ENCODE measurements around the gene SCN3A.

The SCN3A gene

DNA sequence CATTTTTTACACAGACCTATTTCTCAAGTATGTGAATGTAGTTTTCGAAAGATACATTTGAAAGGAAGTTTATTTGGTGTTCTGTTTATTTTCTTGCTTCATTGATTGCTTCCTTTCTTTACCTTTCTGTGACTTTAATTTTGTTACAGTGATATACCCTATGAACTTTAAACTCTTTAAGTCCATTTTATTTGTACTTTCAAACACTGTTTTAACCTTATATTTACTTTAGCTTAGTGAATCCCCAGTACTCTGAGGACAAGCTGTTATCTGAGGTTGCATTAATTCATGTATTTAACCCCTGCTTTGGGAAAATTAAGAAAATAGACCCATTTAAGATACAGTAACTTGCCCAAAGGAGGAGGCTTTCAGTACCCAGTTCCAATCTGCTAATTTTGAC lies 93.5 kb downstream of the SCN3A start:
- H3K27me3 Mint-ChIP-seq, result no peaks in the 10 kb centered on the region
- H3K27ac Mint-ChIP-seq, result no peak overlapping the region
- H3K4me1 Mint-ChIP-seq, result no peaks in the 10 kb centered on the region
- DNase-seq (no peak), ATAC-seq (no peak)
- no peak overlapping the region for H3K4me3 Mint-ChIP-seq
- H3K9me3 Mint-ChIP-seq, result no peaks in the 10 kb centered on the region
- H3K36me3 Mint-ChIP-seq (ENCODE audit: low read depth), result no peaks in the 10 kb centered on the region

DNA sequence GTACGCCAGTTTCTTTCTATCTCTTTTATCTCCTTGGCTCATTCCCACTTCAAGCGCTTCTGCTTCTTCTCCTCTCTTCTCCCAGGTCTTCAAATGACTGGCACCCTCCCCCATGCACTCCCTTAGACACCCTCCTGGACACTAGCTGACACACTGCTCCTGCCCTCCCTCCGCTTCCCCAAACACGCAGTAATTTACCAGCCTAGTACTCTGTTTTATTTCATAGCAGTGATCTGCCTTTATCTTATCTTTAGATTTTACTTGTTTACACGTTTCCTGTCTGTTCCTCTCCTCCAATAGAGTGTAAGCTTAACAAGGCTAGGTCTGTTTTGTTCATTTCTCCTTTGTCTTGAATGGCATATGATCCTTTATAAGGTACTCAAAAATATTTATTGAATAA lies 93.9 kb downstream of the SCN3A start:
- no peak for DNase-seq

DNA sequence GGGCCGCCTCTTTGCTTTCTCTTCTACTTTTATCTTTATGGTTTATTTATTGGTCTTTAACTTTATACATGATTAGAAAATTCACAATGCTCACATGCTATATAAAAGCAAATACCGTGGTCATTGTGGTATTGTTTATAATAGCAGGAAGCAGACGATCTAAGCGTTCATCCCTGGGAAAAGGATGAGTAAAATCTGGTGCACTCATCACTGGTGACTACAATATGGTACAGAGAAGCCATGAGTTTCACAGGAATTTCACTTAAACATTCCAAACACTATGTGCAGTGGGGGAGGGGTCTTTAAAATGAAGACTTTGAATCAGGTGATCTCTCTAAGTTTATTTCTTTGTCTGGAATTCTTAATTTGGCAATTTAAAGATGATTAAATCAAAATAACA lies 97.9 kb downstream of the SCN3A start:
- Mint-ChIP-seq H3K27me3 (no peaks in the 10 kb centered on the region), H3K4me3 (no peak overlapping the region), H3K9me3 (no peaks in the 10 kb centered on the region), H3K27ac (no peak overlapping the region), H3K36me3 (ENCODE audit: low read depth) (no peaks in the 10 kb centered on the region), H3K4me1 (no peaks in the 10 kb centered on the region)
- DNase-seq, result no peak
- no peak for ATAC-seq

More for the DNA sequence above, 93.9 kb downstream of the SCN3A start:
- no peaks in the 10 kb centered on the region for H3K9me3 Mint-ChIP-seq
- H3K36me3 Mint-ChIP-seq (ENCODE audit: low read depth), result no peaks in the 10 kb centered on the region
- no peaks in the 10 kb centered on the region for H3K4me1 Mint-ChIP-seq
- no peak overlapping the region for H3K4me3 Mint-ChIP-seq
- H3K27me3 Mint-ChIP-seq, result no peaks in the 10 kb centered on the region
- no peak for ATAC-seq
- H3K27ac Mint-ChIP-seq, result no peak overlapping the region

DNA sequence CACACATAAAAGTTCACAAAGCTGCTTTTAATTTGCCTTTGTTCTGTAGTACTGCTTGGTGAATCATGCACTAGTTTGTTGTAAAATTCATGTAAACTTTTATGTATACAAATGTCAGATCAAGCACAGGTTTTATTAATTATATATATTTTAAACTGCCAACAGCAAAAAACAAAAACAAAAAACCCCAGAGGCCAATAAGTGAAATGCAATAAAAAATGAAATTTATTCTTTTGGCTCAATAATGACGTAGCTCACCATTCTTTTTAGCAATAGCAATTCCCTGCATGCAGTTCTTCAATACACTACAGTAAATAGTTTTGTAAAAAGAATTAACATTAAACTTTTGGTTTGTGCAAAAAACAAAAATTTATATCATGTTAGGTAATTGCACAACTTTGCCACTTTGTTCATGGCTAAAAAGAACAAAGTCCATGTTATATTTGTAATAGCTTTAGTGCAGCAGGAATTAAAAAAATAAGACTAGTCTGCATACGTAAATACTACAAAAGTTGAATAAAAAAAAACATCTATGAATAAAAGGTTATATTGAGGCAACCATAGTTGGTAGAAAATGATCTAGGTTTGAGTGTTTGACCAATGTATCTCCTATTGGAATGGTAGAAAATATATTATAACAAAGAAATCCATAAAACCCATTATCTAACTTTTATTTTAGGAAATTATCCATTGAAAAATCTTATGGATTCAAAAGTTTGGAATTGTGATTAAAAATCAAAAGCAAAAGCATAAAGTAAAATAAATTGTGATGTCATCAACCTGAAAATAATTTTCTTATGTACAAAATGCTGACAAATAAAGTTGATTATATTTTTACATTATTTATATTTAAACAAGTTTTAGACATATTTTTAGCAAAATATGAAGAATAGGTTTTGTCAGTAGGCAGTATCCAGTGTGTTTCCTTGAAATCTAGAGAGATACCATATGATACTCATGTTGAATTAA lies 115.6 kb downstream of the SCN3A start:
- H3K4me1 Mint-ChIP-seq, result no peaks in the 10 kb centered on the region
- peaks cover 4% of the 10 kb centered on the region for H3K9me3 Mint-ChIP-seq
- ATAC-seq (no peak), DNase-seq (no peak)
- no peak overlapping the region for H3K4me3 Mint-ChIP-seq
- H3K27me3 Mint-ChIP-seq, result no peaks in the 10 kb centered on the region
- H3K27ac Mint-ChIP-seq, result no peak overlapping the region
- no peaks in the 10 kb centered on the region for H3K36me3 Mint-ChIP-seq (ENCODE audit: low read depth)

DNA sequence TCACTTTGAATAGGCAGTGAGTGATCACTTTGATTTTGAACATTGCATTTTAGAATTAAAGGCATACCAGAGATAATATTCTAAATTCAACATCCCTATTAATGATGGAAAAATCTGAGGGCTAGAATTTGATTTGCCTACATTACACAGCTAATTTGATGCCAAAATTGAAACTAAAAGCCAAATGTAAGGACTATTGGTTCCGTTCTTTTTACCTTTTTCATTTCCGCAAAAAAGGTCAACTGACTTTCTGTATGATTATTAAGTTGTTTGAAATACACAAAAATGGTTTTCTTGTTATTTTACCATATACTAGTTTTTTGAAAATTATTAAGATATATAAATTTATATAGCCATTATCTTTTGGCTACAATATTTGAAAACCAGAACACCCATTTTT lies 117.5 kb downstream of the SCN3A start:
- Mint-ChIP-seq H3K36me3 (ENCODE audit: low read depth) (no peaks in the 10 kb centered on the region), H3K4me1 (no peaks in the 10 kb centered on the region)
- ATAC-seq, result no peak

DNA sequence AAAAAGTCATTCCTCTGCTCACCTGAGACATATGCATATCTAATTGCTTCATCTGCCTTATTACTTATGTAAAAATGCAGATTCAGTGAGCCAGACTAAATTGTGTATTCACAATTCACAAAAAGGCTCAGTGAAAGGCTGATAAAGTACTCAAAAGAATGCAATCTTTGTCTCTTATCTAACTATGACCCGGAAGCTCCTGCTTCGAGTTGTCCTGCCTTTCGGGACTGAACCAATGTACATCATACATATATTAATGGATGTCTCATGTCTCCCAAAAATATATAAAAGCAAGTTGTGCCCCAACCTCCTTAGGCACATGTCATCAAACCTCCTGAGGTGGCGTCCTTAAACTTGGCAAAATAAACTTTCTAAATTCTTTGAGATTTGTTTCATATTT lies 120.5 kb downstream of the SCN3A start:
- Mint-ChIP-seq H3K4me3 (no peak overlapping the region), H3K4me1 (no peaks in the 10 kb centered on the region), H3K27ac (no peak overlapping the region), H3K9me3 (peaks cover 12% of the 10 kb centered on the region), H3K27me3 (no peaks in the 10 kb centered on the region), H3K36me3 (ENCODE audit: low read depth) (no peaks in the 10 kb centered on the region)
- ATAC-seq, result no peak
- DNase-seq, result no peak

More for the DNA sequence above, 117.5 kb downstream of the SCN3A start:
- H3K27ac Mint-ChIP-seq, result no peak overlapping the region
- H3K27me3 Mint-ChIP-seq, result no peaks in the 10 kb centered on the region
- DNase-seq, result no peak
- peaks cover 16% of the 10 kb centered on the region for H3K9me3 Mint-ChIP-seq
- H3K4me3 Mint-ChIP-seq, result no peak overlapping the region

DNA sequence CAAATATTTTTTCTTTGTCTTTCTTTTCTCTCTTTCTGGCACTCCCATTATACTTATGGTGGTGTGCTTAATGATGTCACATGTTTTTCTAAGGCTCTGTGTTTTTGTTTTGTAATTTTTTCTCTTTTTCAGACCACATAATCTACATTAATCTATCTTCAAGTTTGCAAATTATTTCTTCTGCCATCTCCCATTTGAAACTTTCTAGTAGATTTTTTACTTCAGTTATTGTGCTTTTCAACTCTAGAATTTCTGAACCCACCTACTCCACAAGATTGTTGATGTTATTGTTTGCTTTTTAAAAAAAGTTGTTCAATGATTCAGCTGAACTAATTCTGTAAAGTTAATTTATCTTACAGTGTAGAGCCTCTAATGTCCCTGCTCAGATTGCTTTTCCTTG lies 121.4 kb downstream of the SCN3A start:
- no peak overlapping the region for H3K4me3 Mint-ChIP-seq
- peaks cover 12% of the 10 kb centered on the region for H3K9me3 Mint-ChIP-seq
- DNase-seq, result no peak
- no peaks in the 10 kb centered on the region for H3K36me3 Mint-ChIP-seq (ENCODE audit: low read depth)
- no peaks in the 10 kb centered on the region for H3K27me3 Mint-ChIP-seq
- ATAC-seq, result no peak
- H3K27ac Mint-ChIP-seq, result no peak overlapping the region
- H3K4me1 Mint-ChIP-seq, result no peaks in the 10 kb centered on the region

DNA sequence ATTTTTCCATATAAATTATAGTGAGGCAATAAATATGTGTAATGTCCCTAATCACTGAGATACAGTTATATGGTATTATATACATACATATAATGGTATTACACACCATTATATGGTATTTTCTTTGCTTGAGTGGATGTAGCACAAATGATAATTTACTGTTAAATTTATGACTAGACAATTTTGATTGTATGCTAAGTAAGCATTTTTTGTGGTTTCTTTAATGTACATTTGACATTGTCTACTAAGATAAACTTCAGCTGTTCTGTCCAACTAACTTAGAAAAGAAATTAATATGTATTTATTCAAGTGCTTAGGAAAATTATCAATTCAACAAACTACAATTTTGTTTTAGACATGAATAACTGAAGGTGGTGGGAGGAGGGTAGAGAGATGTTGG lies 122.6 kb downstream of the SCN3A start:
- DNase-seq (no peak), ATAC-seq (no peak)
- H3K9me3 Mint-ChIP-seq, result peaks cover 12% of the 10 kb centered on the region
- H3K27me3 Mint-ChIP-seq, result no peaks in the 10 kb centered on the region
- H3K4me3 Mint-ChIP-seq, result no peak overlapping the region
- H3K27ac Mint-ChIP-seq, result no peak overlapping the region
- no peaks in the 10 kb centered on the region for H3K4me1 Mint-ChIP-seq
- no peaks in the 10 kb centered on the region for H3K36me3 Mint-ChIP-seq (ENCODE audit: low read depth)

DNA sequence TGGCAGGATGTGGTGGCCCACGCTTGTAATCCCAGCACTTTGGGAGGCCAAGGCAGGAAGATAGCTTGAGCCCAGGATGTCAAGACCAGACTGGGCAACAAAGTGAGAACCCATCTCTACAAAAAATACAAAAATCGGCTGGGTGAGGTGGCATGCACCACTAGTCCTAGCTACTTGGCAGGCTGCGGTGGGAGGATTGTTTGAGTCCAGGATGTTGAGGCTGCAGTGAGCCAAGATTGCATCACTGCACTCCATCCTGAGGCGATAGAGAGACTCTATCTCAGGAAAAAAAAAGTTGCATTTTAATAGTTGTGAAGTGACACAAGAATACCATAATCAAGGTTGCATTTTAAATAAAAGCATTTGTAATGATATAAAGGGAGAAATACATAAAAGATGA lies 124.4 kb downstream of the SCN3A start:
- no peak overlapping the region for H3K27ac Mint-ChIP-seq
- peaks cover 12% of the 10 kb centered on the region for H3K9me3 Mint-ChIP-seq
- H3K4me3 Mint-ChIP-seq, result no peak overlapping the region
- no peaks in the 10 kb centered on the region for H3K27me3 Mint-ChIP-seq
- ATAC-seq (no peak), DNase-seq (no peak)
- no peaks in the 10 kb centered on the region for H3K4me1 Mint-ChIP-seq
- H3K36me3 Mint-ChIP-seq (ENCODE audit: low read depth), result no peaks in the 10 kb centered on the region

DNA sequence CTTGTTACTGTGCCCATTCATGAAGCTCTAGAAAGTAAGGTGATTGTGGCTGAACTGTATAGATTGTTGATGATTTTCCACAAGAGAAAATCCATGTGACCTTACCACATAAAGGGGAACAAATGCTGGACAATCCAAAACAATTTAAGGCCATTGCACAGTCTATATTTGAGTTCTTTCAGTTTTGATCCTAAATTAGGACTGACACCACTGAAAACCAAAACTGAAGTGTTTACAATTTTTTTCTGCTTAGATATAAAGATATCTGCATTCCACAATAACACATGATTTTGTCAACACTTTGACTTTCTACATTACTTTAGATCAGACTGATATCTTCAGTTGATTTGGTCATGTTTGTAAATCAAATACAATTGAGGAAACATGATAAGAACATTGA lies 124.9 kb downstream of the SCN3A start:
- no peaks in the 10 kb centered on the region for H3K4me1 Mint-ChIP-seq
- H3K4me3 Mint-ChIP-seq, result no peak overlapping the region
- H3K36me3 Mint-ChIP-seq (ENCODE audit: low read depth), result no peaks in the 10 kb centered on the region
- peaks cover 12% of the 10 kb centered on the region for H3K9me3 Mint-ChIP-seq
- H3K27ac Mint-ChIP-seq, result no peak overlapping the region
- DNase-seq (no peak), ATAC-seq (no peak)
- H3K27me3 Mint-ChIP-seq, result no peaks in the 10 kb centered on the region

DNA sequence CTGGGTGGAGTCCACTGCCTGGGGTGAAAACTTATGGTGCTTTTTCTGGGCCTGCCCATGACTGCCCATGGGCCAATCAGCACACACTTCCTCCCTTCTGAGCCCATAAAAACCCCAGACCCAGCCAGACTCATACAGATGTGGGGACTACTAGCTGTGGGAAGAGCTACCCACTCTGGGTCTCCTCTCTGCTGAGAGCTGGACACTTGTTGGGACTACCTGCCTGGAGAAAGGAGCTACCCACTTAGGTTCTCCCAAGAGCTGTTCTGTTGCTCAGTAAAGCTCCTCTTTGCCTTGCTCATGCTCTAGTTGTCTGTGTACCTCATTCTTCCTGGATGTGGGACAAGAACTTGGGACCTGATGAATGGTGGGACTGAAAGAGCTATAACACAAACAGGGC lies 129.0 kb downstream of the SCN3A start:
- DNase-seq, result no peak
- Mint-ChIP-seq H3K4me3 (no peak overlapping the region), H3K27ac (no peak overlapping the region), H3K36me3 (ENCODE audit: low read depth) (no peaks in the 10 kb centered on the region), H3K4me1 (no peaks in the 10 kb centered on the region), H3K9me3 (peaks cover 6% of the 10 kb centered on the region), H3K27me3 (no peaks in the 10 kb centered on the region)
- no peak for ATAC-seq

DNA sequence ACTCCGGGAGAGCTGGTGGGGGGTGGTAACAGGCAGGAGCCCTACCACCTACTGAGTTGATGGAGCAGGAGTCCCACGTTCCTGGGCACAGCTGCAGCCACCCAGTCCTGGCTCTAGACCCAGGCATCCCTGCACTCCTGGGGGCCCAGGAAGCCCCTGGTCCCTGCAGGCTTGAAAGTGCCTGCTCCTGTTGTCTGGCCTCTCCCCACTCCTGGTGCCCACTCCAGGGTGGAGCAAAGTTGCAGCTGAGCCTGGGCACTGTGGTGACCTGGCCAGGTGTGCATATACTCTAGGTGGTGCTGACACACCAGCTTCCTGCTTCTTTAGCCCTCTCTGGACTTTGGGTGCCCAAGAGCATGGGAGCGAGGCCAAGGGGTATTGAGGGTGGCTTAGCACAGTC lies 129.5 kb downstream of the SCN3A start:
- Mint-ChIP-seq H3K36me3 (ENCODE audit: low read depth) (no peaks in the 10 kb centered on the region), H3K4me1 (no peaks in the 10 kb centered on the region), H3K27ac (no peak overlapping the region), H3K4me3 (no peak overlapping the region), H3K9me3 (peaks cover 6% of the 10 kb centered on the region), H3K27me3 (no peaks in the 10 kb centered on the region)
- no peak for ATAC-seq
- DNase-seq, result no peak

DNA sequence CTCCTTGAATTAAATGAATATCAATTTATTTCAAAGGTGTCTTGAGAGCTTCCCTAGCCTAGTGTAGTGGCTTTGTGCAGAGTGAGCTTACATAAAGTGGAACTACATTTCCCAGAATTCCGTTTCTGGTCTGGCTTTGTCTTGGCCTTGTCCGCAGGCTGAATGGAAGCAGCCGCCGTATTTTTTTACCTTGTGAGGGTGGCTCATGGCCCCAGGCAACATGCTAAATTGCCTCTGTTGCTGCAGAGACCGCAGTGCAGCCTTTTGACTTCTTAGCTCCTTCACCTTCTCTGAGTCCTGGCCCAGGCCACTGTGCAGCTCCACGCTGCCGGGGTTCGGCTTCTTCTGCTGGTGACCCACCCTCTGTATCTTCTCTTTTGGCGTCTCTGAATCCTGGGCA lies 133.8 kb downstream of the SCN3A start:
- no peak overlapping the region for H3K27ac Mint-ChIP-seq
- H3K27me3 Mint-ChIP-seq, result peaks cover 7% of the 10 kb centered on the region
- ATAC-seq (no peak), DNase-seq (no peak)
- H3K9me3 Mint-ChIP-seq, result peaks cover 6% of the 10 kb centered on the region
- no peaks in the 10 kb centered on the region for H3K4me1 Mint-ChIP-seq
- no peaks in the 10 kb centered on the region for H3K36me3 Mint-ChIP-seq (ENCODE audit: low read depth)
- no peak overlapping the region for H3K4me3 Mint-ChIP-seq

DNA sequence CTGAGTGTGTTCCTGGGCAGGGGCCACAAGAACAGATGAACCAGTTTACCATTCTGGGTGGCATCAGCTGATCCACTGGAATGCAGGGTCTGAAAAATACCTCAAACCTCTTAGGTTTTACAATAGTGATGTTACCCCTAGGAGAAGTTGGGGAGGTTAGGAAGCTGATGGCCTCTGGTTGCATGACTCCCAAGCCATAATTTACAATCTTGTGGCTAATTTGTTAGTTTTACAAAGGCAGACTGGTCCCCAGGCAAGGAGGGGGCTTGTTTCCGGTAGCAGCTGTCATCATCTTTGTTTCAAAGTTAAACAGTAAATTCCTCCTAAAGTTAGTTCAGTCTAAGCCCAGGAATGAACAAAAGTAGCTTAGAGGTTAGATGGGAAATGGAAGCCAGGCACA lies 134.7 kb downstream of the SCN3A start:
- no peaks in the 10 kb centered on the region for H3K36me3 Mint-ChIP-seq (ENCODE audit: low read depth)
- H3K9me3 Mint-ChIP-seq, result peaks cover 6% of the 10 kb centered on the region
- H3K27me3 Mint-ChIP-seq, result peaks cover 7% of the 10 kb centered on the region
- H3K27ac Mint-ChIP-seq, result no peak overlapping the region
- H3K4me1 Mint-ChIP-seq, result no peaks in the 10 kb centered on the region
- DNase-seq (no peak), ATAC-seq (no peak)
- H3K4me3 Mint-ChIP-seq, result no peak overlapping the region

DNA sequence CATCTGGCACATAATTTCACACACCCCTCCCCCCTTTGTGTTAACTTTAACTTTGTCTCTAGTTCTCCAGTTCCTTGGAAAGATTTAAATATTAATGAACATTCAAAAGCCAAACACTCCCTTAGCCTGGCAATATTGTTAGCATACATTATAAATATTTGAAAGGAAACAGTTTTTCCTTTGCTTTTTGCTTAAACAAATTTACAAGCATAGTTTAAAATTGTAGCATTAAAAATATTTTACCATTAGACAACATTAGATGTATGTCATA lies 135.4 kb downstream of the SCN3A start:
- H3K4me1 Mint-ChIP-seq, result no peaks in the 10 kb centered on the region
- no peak overlapping the region for H3K4me3 Mint-ChIP-seq
- peaks cover 7% of the 10 kb centered on the region for H3K27me3 Mint-ChIP-seq
- H3K9me3 Mint-ChIP-seq, result peaks cover under 1% of the 10 kb centered on the region
- H3K27ac Mint-ChIP-seq, result no peak overlapping the region
- ATAC-seq, result no peak
- no peak for DNase-seq
- H3K36me3 Mint-ChIP-seq (ENCODE audit: low read depth), result no peaks in the 10 kb centered on the region
